ENCODE data around the gene IZUMO1. TPM values are rescaled to one million over a fixed set of nuclear protein-coding genes. Genes with fewer than 3 reads are reported as not detected.

IZUMO1 gene
- total and polyA plus RNA-seq, 9 of the 15 experiments (the other 6 are each of a cell fraction or from before 2014, with no cell fraction given), result 0.14 to 2.1 (median 0.73) TPM

GRCh38 chr19:48737360-48737998, 9.2 kb downstream of the IZUMO1 start (continued):
- TF ChIP-seq MTA3 (IDR thresholded peaks at IDR 0.05; ENCODE audit: borderline replicate concordance), result 0 out of 2 replicates have a peak, but pooled peaks have one; percentile 39
- peak; percentile 33; the same call in 1 of the 2 replicates for TF ChIP-seq RBFOX2 (IDR thresholded peaks at IDR 0.05; ENCODE audit: low read depth, low read length)
- peak; percentile 60 for TF ChIP-seq MGA (IDR thresholded peaks at IDR 0.05)
- no peak for TF ChIP-seq SP2 (IDR thresholded peaks at IDR 0.05; ENCODE audit: extremely low read depth, low read depth, low read length, poor library complexity, severe bottlenecking)
- peak; percentile 61 for TF ChIP-seq EHMT2 (IDR thresholded peaks at IDR 0.05)
- TF ChIP-seq SMAD1 (IDR thresholded peaks at IDR 0.05; ENCODE audit: low read depth, low read length, partially characterized antibody), result no peak
- TF ChIP-seq, protein P1, sequence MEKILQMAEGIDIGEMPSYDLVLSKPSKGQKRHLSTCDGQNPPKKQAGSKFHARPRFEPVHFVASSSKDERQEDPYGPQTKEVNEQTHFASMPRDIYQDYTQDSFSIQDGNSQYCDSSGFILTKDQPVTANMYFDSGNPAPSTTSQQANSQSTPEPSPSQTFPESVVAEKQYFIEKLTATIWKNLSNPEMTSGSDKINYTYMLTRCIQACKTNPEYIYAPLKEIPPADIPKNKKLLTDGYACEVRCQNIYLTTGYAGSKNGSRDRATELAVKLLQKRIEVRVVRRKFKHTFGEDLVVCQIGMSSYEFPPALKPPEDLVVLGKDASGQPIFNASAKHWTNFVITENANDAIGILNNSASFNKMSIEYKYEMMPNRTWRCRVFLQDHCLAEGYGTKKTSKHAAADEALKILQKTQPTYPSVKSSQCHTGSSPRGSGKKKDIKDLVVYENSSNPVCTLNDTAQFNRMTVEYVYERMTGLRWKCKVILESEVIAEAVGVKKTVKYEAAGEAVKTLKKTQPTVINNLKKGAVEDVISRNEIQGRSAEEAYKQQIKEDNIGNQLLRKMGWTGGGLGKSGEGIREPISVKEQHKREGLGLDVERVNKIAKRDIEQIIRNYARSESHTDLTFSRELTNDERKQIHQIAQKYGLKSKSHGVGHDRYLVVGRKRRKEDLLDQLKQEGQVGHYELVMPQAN (IDR thresholded peaks at IDR 0.05; ENCODE audit: borderline replicate concordance), result peak; percentile 85; the same call in 1 of the 2 replicates
